AG04449 (cell line): Measurements from ENCODE around the gene FCHSD2.
"Not testable (repeated sequence)": the region's sequence is repeated elsewhere in the genome, so short reads cannot be mapped to it uniquely, and the experiment has no call there.

ENCODE experiments used
- CTCF ChIA-PET: fragments of 350-600 bp; formaldehyde crosslinking; extraction: SDS; loops from one replicate; lab custom pipeline; 2021; ENCODE audit warnings: antibody characterized with exemption; lab: Yijun Ruan, JAX
- POLR2A ChIA-PET: fragments of 400-600, 350-600 bp; formaldehyde crosslinking; extraction: SDS; loops from one replicate; lab custom pipeline; 2020; ENCODE audit warnings: antibody characterized with exemption, inconsistent platforms; lab: Yijun Ruan, JAX
- DNase-seq: peaks from one replicate; pipeline ENCODE4 v3.0.0-alpha.2; 2010; ENCODE audit warnings: low read depth, low spot score
- H3K4me3 ChIP-seq: 2 replicates; pipeline ENCODE4 v1.5.1; 2011; ENCODE audit warnings: low read depth, mild to moderate bottlenecking, control low read depth, low read length
- TF ChIP-seq, protein P1 (sequence below): IDR thresholded peaks from one replicate; pipeline ENCODE4 v1.5.1; 2011; ENCODE audit warnings: mild to moderate bottlenecking, moderate library complexity, low read length, control low read depth, inconsistent platforms; ENCODE audit not compliant: insufficient read depth; ENCODE audit errors: missing control alignments

Gene FCHSD2

DNA sequence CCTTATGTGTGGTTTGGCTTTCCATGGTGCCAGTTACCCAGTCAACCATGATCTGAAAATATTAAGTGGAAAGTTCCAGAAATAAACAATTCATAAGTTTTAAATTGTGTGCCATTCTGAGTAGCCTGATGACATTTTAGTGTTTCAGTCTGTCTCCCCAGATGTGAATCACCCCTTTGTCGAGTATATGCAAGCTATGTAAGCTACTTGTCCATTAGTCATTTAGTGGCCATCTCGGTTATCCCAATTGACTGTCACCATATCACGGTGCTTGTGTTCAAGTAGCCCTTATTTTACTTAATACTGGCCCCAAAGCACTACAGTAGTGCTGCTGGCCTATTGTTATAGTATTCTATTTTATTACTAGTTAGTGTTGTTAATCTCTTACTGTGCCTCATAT, 283.0 kb downstream of the FCHSD2 start:
- ChIA-PET POLR2A (no interaction called here), CTCF (interaction anchor here (0.9 to 1.7 kb wide), 3 partner anchors 15 to 319 kb away, joined by 3 to 5 read pairs (median 4); no protein-coding TSS in a partner anchor)
- no peak for DNase-seq
- no peak overlapping the region for H3K4me3 ChIP-seq
- TF ChIP-seq, protein P1, sequence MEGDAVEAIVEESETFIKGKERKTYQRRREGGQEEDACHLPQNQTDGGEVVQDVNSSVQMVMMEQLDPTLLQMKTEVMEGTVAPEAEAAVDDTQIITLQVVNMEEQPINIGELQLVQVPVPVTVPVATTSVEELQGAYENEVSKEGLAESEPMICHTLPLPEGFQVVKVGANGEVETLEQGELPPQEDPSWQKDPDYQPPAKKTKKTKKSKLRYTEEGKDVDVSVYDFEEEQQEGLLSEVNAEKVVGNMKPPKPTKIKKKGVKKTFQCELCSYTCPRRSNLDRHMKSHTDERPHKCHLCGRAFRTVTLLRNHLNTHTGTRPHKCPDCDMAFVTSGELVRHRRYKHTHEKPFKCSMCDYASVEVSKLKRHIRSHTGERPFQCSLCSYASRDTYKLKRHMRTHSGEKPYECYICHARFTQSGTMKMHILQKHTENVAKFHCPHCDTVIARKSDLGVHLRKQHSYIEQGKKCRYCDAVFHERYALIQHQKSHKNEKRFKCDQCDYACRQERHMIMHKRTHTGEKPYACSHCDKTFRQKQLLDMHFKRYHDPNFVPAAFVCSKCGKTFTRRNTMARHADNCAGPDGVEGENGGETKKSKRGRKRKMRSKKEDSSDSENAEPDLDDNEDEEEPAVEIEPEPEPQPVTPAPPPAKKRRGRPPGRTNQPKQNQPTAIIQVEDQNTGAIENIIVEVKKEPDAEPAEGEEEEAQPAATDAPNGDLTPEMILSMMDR, result no peak

DNA sequence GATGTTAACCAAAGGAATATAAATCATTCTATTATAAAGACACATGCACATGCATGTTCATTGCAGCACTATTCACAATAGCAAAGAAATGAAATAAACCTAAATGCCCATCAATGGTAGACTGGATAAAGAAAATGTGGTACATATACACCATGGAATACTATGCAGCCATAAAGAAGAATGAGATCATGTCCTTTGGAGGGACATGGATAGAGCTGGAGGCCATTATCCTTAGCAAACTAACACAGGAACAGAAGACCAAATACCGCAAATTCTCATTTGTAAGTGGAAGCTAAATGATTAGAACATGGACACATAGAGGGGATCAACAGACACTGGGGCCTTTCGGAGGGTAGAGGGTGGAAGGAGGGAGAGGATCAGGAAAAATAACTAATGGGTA, 283.9 kb downstream of the FCHSD2 start:
- H3K4me3 ChIP-seq, DNase-seq, POLR2A ChIA-PET: not testable (repeated sequence)
- CTCF ChIA-PET, result interaction anchor here (0.9 to 1.7 kb wide), 4 partner anchors 9 to 320 kb away, joined by 3 to 5 read pairs (median 4); no protein-coding TSS in a partner anchor

DNA sequence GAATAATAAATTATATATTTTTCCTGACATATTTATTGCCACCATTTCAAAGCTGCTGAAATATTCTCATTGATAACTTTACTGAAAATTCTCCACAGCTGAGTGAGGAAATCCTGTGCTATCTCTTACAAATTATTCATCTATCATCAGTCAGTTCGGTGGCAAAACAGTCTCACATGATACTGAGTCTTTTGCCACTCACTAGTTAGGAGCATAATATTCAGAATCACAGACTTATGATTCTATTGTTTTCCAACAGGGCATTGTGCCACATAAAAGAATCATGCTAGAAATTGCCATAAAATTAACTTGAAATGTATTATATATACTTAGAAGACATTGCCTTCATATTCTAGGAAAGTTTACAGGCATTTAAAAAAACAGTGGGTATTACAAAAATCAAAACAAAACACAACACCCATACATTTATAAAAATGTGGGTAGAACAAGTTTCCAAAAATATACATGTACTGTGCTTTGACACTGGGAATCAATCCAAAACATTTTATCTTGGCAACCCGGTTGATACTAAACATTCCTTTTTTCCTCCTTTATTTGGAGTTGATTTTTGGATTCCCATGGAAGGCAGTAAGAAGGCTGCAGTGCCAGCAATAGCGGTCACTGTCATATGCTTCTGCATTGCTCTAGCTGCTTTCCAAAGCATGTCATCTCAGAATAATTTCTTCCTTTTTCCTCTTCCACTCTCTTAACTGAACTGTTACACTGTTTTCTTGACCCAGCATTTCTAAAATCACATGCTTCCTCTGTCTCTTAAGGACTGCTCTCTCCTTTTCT, 285.4 kb downstream of the FCHSD2 start:
- TF ChIP-seq, protein P1, result peak; percentile 13
- no peak for DNase-seq
- no peak overlapping the region for H3K4me3 ChIP-seq
- ChIA-PET CTCF (interaction anchor here (1.2 to 1.3 kb wide), 2 partner anchors 25 to 324 kb away, joined by 3 read pairs; no protein-coding TSS in a partner anchor), POLR2A (no interaction called here)

DNA sequence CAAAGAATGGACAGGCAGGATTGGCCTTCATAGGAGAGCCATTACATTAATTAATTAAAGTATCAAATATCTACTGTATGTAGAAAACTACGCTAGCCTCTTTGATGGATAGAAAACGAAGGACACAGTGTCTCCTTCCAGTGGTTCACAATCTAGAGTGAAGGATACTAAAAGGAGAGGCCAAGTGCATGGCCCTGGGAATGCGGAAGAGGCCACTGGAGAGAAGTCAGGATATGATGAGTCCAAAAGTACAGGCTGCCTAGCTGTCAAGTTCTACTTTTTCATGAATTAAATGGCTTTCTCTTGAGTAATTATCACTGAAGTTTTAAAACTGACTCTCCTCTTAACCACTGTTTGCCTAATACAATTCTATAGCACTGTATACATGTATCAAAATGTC, 286.1 kb downstream of the FCHSD2 start:
- TF ChIP-seq, protein P1, result no peak
- ChIA-PET CTCF (interaction anchor here (1.3 kb wide), 1 partner anchor 325 kb away, joined by 3 read pairs; no protein-coding TSS in a partner anchor), POLR2A (no interaction called here)
- H3K4me3 ChIP-seq, result no peak overlapping the region
- no peak for DNase-seq

DNA sequence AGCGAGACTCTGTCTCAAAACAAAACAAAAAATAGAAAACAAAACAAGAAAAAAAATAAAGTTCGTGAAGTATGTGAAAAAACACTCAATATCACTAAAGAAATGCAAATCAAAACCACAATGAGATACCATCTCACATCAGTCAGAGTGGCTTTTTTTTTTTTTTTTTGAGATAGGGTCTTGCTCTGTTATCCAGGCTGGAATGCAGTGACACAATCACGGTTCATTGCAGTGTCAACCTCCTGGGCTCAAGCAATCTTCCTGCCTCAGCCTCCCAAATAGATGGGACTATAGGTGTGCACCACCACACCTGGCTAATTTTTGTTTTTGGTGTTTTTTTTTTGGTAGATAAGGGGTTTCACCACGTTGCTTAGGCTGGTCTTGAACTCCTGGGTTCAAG, 290.4 kb downstream of the FCHSD2 start:
- TF ChIP-seq, protein P1, result no peak
- no peak for DNase-seq
- H3K4me3 ChIP-seq, result no peak overlapping the region
- ChIA-PET POLR2A (no interaction called here), CTCF (no interaction called here)

DNA sequence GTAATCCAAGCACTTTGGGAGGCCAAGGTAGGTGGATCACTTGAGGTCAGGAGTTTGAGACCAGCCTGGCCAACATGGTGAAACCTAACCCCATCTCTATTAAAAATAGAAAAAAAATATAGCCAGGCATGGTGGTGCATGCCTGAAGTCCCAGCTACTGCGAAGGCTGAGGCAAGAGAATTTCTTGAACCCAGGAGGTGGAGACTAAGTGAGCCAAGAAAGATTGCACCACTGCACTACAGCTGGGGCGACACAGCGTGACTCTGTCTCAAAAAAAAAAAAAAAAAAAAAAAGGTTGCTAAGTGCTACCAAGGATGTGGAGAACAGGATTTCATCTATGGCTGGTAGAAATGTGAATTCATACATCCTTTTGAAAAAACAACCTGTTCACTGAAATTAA, 291.3 kb downstream of the FCHSD2 start:
- TF ChIP-seq, protein P1, result no peak
- H3K4me3 ChIP-seq, result no peak overlapping the region
- ChIA-PET CTCF (interaction anchor here (1.6 kb wide), 1 partner anchor 10 kb away, joined by 5 read pairs; no protein-coding TSS in a partner anchor), POLR2A (no interaction called here)
- no peak for DNase-seq
